ENCODE results near the gene RASL10B. TPM values are rescaled to one million over a fixed set of nuclear protein-coding genes. Genes with fewer than 3 reads are reported as not detected.

RASL10B gene
- total and polyA plus RNA-seq, 10 of the 15 experiments (the other 5 are each of a cell fraction or from before 2014, with no cell fraction given), result not detected

GRCh38 chr17:35740216-35740615 is 8.8 kb downstream of the RASL10B start:
- H3K4me2 ChIP-seq (ENCODE audit: control insufficient read depth, insufficient read depth), result no peak overlapping the region
- no peak overlapping the region for H3K4me3 ChIP-seq
- BruUV-seq (replicated peaks), result no TSS peak
- ChIA-PET SMC1A (ENCODE audit: uncharacterized antibody, unreplicated experiment) (no interaction called here), CTCF (interaction anchor here (0.5 to 1.4 kb wide), 3 partner anchors 12 to 691 kb away, joined by 3 to 5 read pairs (median 3); no protein-coding TSS in a partner anchor), RAD21 (ENCODE audit: unreplicated experiment) (interaction anchor here (0.8 kb wide), 1 partner anchor 61 kb away, joined by 3 read pairs; no protein-coding TSS in a partner anchor), POLR2A (no interaction called here)
- TF ChIP-seq BCL11A (IDR thresholded peaks at IDR 0.05; ENCODE audit: low read depth, low read length) (no peak), NKRF (conservative IDR thresholded peaks at IDR 0.05) (no peak), TCF7 (IDR thresholded peaks at IDR 0.05; ENCODE audit: borderline replicate concordance) (no peak)
- TF ChIP-seq, protein P1, sequence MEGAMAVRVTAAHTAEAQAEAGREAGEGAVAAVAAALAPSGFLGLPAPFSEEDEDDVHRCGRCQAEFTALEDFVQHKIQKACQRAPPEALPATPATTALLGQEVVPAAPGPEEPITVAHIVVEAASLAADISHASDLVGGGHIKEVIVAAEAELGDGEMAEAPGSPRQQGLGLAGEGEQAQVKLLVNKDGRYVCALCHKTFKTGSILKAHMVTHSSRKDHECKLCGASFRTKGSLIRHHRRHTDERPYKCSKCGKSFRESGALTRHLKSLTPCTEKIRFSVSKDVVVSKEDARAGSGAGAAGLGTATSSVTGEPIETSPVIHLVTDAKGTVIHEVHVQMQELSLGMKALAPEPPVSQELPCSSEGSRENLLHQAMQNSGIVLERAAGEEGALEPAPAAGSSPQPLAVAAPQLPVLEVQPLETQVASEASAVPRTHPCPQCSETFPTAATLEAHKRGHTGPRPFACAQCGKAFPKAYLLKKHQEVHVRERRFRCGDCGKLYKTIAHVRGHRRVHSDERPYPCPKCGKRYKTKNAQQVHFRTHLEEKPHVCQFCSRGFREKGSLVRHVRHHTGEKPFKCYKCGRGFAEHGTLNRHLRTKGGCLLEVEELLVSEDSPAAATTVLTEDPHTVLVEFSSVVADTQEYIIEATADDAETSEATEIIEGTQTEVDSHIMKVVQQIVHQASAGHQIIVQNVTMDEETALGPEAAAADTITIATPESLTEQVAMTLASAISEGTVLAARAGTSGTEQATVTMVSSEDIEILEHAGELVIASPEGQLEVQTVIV (IDR thresholded peaks at IDR 0.05; ENCODE audit: borderline replicate concordance, partially characterized antibody), result no peak
- DNase-seq (ENCODE audit: low read depth, low spot score), result no peak
- 35% methylated on average over 7 of the region's 7 CpGs for WGBS (ENCODE audit: insufficient coverage, insufficient replicate concordance, low lambda C conversion rate, missing lambda C conversion rate)
- H3K36me3 ChIP-seq (ENCODE audit: control insufficient read depth in 2 of 2, insufficient read depth in 2 of 2, low read length in 1 of 2), result no peaks in the 10 kb centered on the region
- ATAC-seq, result no peak
- H3K27ac ChIP-seq (ENCODE audit: control insufficient read depth, insufficient read depth), result no peak overlapping the region
- H3K79me2 ChIP-seq (ENCODE audit: control insufficient read depth, insufficient read depth, low read length), result no peaks in the 10 kb centered on the region
- no peaks in the 10 kb centered on the region for H4K20me1 ChIP-seq (ENCODE audit: control insufficient read depth, insufficient read depth)
- H3K9ac ChIP-seq (ENCODE audit: control insufficient read depth, insufficient read depth, low read length), result no peak overlapping the region
- no peak for FAIRE-seq
- H3K9me3 ChIP-seq (replicated peaks; ENCODE audit: control insufficient read depth, insufficient read depth, low read length), result no peaks in the 10 kb centered on the region
- intact Hi-C loops (cut with micrococcal nuclease; ENCODE audit: unreplicated experiment), result loop anchor here (10.0 kb wide), 1 partner anchor 1315 kb away; no protein-coding TSS in a partner anchor
- in situ Hi-C loops (cut with MboI), result loop anchor here (10.0 kb wide), 1 partner anchor 575 kb away; no protein-coding TSS in a partner anchor
- H2AFZ ChIP-seq (ENCODE audit: control insufficient read depth, low read depth, low read length), result no peak overlapping the region
- peaks cover 0 to 3% of the 10 kb centered on the region in 2 experiments; a peak in 2 of 4 replicates for H3K27me3 ChIP-seq (replicated peaks in 1 of 2; ENCODE audit: control insufficient read depth in 2 of 2, insufficient read depth in 2 of 2, low read length in 1 of 2)
- H3K4me1 ChIP-seq (ENCODE audit: control insufficient read depth, insufficient read depth, low read length), result no peaks in the 10 kb centered on the region

Data from GM12878 (cell line).